NCI-H460 (cell line): ENCODE measurements around the gene AHI1. TPM values are rescaled to one million over a fixed set of nuclear protein-coding genes. Genes with fewer than 3 reads are reported as not detected.

Source experiments
- DNase-seq: peaks from one replicate; pipeline ENCODE4 v3.0.0-alpha.2; 2016; ENCODE audit warnings: low read depth; ENCODE audit errors: extremely low read depth
- total RNA-seq: library from RNA; depleted of rRNA; stranded (reverse); fragments of >200 nt; shearing (Covaris generic); gene quantifications from 2 replicates; pipeline ENCODE4 v1.2.3, GENCODE V29; 2014

Gene AHI1
- total RNA-seq, 1 experiment from 2014 or later, result 21.7 TPM

- no peak for DNase-seq
These were observed 32.9 kb downstream of the AHI1 start for GRCh38 chr6:135464634-135465033.

- no peak for DNase-seq
These were observed 36.3 kb downstream of the AHI1 start for GRCh38 chr6:135461208-135461607.

- no peak for DNase-seq
These were observed 39.5 kb downstream of the AHI1 start for GRCh38 chr6:135458051-135458450.

DNA sequence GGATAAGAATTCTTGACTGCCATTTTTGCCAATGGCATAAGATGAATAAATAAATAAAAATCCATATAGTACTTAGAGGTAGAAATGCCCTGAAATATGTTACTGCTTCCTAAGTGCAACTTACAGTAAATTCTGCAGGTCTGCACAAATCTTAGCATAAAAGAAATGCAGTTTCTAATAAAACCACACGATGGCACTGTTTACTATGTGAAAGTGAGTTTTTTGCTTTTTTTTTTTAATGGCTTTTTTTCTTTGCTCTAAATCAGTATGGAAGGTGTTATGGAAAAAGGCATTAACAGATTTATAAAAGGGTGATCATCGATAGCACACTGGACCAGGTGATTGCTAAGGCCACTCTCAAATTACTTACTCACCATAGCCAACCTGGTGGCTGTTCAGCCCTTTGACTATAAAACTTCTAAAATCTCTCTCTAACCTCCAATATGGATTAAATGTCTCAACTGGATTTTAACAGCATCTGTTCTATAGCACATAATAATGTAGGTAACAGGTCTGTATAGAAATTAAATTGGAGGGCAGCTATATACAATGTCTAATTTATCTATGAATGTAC lies 45.8 kb downstream of the AHI1 start:
- peak; percentile 14 for DNase-seq

- DNase-seq, result no peak
These were observed 48.3 kb downstream of the AHI1 start for GRCh38 chr6:135449246-135449645.

- DNase-seq, result no peak
These were observed 57.3 kb downstream of the AHI1 start for GRCh38 chr6:135440087-135440792.

- no peak for DNase-seq
These were observed 58.0 kb downstream of the AHI1 start for GRCh38 chr6:135439549-135439948.

- no peak for DNase-seq
These were observed 58.5 kb downstream of the AHI1 start for GRCh38 chr6:135438907-135439535.

GRCh38 chr6:135434991-135435390 lies 62.5 kb downstream of the AHI1 start:
- DNase-seq, result no peak

GRCh38 chr6:135434095-135434494 lies 63.4 kb downstream of the AHI1 start:
- DNase-seq, result no peak

GRCh38 chr6:135428078-135428477 lies 69.5 kb downstream of the AHI1 start:
- no peak for DNase-seq

DNA sequence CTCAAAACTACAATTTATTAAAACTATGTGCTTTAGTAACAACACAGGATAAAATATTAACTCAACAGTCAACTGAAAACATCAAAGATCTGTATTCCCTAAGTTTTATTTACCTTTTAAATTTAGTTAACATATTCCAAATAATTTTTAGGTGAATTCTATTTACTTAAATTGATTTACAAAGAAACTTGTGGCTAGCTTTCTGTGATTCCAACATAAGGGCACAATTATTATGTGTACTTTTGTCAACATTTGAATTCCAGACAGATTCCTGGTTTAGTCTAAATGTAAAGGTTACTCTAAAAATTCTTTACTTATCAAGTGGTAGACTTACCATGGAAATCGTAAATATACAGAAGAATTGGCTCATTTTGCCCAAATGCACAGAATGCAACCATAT lies 70.7 kb downstream of the AHI1 start:
- DNase-seq, result no peak

GRCh38 chr6:135424385-135424784 lies 73.2 kb downstream of the AHI1 start:
- DNase-seq, result no peak

DNA sequence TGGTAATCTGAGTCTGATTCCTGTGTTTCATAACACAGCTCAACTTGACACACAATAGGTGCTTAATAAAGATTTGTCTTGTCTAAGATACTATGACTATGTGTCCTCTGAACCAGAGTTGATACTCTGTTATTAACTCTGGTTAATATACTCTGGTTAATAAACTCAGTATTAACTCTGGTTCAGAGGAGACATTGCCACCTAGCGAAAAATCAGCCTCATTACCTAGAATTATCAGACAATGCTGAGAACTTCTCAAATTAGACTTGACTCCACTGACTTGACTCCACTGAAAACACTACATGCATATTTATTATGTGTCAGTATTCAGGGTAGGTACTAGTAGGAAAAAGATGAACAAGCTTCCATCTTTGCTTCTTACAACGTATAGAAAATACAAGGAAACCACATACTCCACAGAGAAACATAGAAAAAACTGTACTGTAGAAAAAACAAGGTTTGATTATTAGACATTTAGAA lies 73.9 kb downstream of the AHI1 start:
- DNase-seq, result no peak

DNA sequence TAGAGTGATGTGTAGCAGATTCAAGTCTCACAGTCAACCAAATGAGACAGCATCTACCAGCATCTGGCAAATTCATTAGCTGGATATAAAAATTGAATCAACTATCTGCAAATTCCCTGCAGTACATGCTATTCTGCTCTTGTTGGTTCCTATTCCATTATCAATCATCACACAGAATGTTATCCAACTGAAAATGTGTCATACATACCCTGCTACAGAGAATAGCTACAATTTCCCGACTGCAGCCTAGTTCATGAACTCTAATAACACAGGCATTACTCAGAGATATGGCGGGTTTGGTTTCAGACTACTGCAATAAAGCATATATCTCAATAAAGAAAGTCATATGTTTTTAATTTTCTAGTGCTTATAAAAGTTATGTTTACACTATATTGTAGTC lies 78.4 kb downstream of the AHI1 start:
- DNase-seq, result no peak

DNA sequence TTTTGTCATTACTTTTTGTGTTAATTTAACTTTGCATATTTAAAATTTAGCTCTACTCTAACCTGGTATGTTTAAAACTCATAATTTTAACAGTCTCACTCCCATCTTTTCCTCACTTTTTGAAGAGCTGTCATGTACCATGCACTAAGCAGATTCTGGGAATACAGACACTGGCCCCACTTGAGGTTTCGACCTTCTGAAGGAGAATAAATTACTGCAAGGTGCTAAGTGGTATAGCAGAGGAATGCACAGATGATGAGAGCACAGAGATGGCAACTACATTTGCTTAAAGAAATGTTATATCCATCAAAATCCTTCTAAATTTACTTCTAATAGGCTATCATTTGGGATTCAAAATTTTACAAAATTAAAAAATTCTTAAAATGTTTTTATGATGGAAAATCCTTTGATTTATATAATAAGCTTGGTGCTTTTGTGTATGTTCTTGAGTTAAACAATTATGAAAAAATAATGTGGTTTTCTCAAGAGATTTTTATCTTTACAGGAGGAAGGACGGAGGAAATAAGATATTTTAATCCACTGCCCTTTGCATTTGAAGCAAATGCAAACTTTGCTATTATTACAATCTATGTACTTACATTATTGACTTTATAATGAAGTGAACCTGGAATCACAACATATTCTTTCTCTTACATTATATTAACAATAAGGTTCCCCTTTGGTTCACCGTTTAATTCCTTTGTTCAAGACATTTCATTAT lies 79.3 kb downstream of the AHI1 start:
- DNase-seq, result no peak

- DNase-seq, result no peak
These were observed 84.8 kb downstream of the AHI1 start for GRCh38 chr6:135412761-135413160.

- DNase-seq, result no peak
These were observed 85.7 kb downstream of the AHI1 start for GRCh38 chr6:135411849-135412248.

DNA sequence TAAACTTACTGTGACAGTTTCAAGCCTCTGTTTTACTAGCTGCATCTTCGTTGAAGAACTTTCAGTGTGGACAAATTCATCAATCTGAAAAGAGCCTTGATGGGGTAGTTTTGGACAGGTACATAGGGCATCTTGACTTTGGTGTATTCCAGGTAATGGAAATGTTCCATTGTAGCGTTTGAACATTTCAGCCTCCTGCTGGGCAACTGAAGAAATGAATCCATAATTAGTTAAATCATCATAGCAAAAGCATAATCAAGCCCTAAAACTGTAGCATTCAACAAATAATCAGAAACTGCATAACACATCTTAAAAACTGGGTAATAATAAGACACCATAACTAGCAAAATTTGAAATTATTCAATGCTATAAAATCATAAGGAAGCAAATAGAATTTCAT lies 86.2 kb downstream of the AHI1 start:
- DNase-seq, result no peak

GRCh38 chr6:135410856-135411255 lies 86.7 kb downstream of the AHI1 start:
- no peak for DNase-seq

GRCh38 chr6:135403584-135403983 lies 94.0 kb downstream of the AHI1 start:
- DNase-seq, result no peak
